T-helper 2 cell treated with Interferon-gamma antibody and Interleukin-4, amounts not matched to agents 5 μg/mL and 100 μg/mL, for 36 hours (primary cell): Measurements from ENCODE around the gene CDK3.
A peak's percentile ranks its signal among the peaks of the same experiment; 100 is the strongest.

ENCODE experiments used
- DNase-seq: peaks from one replicate; pipeline ENCODE4 v3.0.0; 2021; ENCODE audit warnings: low spot score
- H3K27ac Mint-ChIP-seq: one replicate; pipeline ENCODE4 v1.8.0; 2021; ENCODE audit warnings: mild to moderate bottlenecking, mixed read lengths
- H3K27me3 Mint-ChIP-seq: one replicate; pipeline ENCODE4 v1.8.0; 2021; ENCODE audit warnings: low read depth, mixed read lengths
- H3K36me3 Mint-ChIP-seq: one replicate; pipeline ENCODE4 v1.8.0; 2021; ENCODE audit warnings: low read depth, mixed read lengths
- H3K4me1 Mint-ChIP-seq: one replicate; pipeline ENCODE4 v1.8.0; 2021; ENCODE audit warnings: low read depth, mixed read lengths
- H3K4me3 Mint-ChIP-seq: one replicate; pipeline ENCODE4 v1.8.0; 2022; ENCODE audit warnings: mild to moderate bottlenecking, moderate library complexity, mixed read lengths
- H3K9me3 Mint-ChIP-seq: one replicate; pipeline ENCODE4 v1.8.0; 2021; ENCODE audit warnings: mixed read lengths

Gene CDK3

DNA sequence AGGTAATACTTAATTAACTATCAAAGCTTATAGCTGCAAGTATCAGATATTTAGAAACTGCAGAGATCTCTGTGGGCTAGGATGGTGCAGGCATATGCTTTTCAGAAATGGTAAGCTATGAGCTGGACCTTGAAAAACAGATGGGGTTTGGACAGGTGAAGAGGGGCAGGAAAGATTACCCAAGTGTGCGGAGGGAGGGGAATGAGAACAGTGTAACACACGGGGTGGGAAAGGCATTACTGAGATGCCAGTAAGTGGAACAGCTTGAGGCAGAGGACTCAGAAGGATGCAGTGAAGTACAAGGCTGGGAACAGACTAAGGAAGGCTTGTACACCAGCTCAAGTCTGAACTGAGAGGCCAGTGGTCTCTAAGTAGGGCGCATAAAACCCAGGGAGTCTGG lies 48.6 kb downstream of the CDK3 start:
- Mint-ChIP-seq H3K27me3 (no peaks in the 10 kb centered on the region), H3K4me1 (peaks cover 13% of the 10 kb centered on the region), H3K9me3 (no peaks in the 10 kb centered on the region), H3K4me3 (no peak overlapping the region), H3K27ac (peak overlapping the region; percentile 58), H3K36me3 (peaks cover 60% of the 10 kb centered on the region)
- DNase-seq: no peak

DNA sequence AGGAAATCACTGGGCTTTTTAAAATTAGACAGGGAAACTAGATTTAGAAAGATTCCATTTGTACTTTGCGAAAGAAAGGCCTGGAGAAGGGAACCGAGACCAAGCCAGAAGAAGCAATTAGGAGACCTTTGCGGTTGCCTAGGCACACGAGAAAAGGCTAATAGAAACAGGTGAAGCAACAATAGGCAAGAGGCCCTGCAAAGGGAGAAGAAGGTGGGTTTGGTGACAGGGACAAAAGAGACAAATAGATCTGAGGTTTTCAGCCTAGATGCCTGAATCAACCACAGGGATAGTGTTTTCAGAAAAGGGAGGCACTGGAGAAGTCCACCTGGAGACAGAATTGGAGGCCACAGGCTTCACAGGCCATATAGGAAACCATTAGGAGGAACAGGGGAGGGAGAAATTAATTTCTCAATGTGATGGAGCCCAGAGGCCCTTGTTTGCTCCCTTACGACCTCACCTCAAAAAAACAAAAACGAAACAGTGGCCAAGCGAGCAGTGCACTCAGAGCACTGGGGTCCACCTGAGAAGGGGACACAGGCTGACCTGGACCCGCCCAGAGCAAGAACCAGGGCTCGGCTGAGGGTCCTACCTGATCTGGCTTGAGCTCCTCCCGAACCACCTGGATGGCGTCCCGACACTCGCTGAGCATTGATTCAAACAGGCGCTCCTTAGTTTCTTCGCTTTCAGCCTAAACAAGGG lies 49.3 kb downstream of the CDK3 start:
- H3K36me3 Mint-ChIP-seq: peaks cover 56% of the 10 kb centered on the region

DNA sequence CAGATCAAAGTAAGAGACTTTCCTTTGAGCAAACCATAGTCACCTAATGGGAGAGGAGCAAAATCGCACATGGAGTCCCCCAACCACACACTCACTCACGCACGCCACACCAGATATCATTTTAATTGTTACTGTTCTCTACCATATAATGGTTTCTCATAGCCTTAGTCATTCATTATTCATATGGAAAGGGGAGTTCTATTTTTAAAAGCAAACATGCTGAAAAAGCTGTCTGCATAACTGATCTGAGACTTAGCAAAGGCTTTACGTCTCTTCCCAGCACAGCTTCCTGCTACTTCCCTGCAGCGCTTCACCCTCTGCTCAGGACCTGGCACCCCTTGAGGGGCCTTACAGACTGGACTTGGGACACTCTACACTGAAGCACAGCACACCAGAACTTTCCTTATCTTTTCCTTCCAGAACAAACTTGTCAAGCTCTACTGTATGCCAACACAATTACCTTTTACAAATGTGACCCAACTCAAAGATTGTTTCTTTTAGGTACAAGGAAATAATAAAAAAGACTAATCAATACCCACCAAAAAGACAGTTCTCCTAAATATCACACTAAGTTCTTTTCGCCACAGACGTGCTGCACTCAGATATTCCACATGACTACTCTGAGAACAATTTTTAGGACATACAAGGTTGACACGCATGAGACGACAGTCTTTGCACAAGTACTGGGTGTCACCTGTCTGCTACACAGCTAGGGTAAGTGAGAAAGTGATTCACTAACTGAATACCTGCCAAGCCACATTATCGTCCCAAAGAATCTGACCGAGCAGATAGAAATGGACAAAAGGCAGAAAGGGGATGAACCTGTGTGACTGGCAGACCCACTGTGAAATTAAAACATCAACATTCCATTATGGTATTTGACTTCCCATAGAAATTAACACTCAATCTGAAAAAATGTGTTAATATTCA lies 50.1 kb downstream of the CDK3 start:
- DNase-seq: no peak
- peaks cover 13% of the 10 kb centered on the region for H3K4me1 Mint-ChIP-seq
- H3K27ac Mint-ChIP-seq: no peak overlapping the region
- H3K4me3 Mint-ChIP-seq: no peak overlapping the region
- H3K36me3 Mint-ChIP-seq: peaks cover 50% of the 10 kb centered on the region
- no peaks in the 10 kb centered on the region for H3K9me3 Mint-ChIP-seq
- H3K27me3 Mint-ChIP-seq: no peaks in the 10 kb centered on the region

More for the DNA sequence above, 49.3 kb downstream of the CDK3 start:
- Mint-ChIP-seq H3K27ac (no peak overlapping the region), H3K4me3 (no peak overlapping the region), H3K27me3 (no peaks in the 10 kb centered on the region), H3K4me1 (peaks cover 13% of the 10 kb centered on the region), H3K9me3 (no peaks in the 10 kb centered on the region)
- no peak for DNase-seq

DNA sequence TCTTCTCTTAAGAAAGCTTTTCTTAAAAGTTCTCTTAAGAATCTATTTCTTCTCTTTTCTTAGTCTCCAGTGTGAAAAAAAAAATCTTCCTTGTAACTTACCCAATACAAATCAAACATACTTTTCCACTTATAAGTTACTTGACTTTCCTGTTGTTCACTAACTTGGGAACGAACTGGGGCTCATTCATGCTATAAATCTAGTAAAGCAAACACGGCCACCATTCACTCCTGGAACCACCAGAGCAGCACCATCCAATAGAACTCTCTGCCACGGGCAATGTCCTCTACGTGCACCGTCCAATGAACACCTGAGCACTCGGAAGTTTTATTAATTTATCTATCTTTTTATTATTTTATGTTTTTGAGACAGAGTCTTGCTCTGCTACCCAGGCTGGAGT lies 50.9 kb downstream of the CDK3 start:
- H3K4me1 Mint-ChIP-seq: peaks cover 13% of the 10 kb centered on the region
- no peak for DNase-seq
- H3K36me3 Mint-ChIP-seq: peaks cover 51% of the 10 kb centered on the region
- H3K4me3 Mint-ChIP-seq: no peak overlapping the region
- no peaks in the 10 kb centered on the region for H3K27me3 Mint-ChIP-seq
- H3K27ac Mint-ChIP-seq: no peak overlapping the region
- H3K9me3 Mint-ChIP-seq: no peaks in the 10 kb centered on the region

DNA sequence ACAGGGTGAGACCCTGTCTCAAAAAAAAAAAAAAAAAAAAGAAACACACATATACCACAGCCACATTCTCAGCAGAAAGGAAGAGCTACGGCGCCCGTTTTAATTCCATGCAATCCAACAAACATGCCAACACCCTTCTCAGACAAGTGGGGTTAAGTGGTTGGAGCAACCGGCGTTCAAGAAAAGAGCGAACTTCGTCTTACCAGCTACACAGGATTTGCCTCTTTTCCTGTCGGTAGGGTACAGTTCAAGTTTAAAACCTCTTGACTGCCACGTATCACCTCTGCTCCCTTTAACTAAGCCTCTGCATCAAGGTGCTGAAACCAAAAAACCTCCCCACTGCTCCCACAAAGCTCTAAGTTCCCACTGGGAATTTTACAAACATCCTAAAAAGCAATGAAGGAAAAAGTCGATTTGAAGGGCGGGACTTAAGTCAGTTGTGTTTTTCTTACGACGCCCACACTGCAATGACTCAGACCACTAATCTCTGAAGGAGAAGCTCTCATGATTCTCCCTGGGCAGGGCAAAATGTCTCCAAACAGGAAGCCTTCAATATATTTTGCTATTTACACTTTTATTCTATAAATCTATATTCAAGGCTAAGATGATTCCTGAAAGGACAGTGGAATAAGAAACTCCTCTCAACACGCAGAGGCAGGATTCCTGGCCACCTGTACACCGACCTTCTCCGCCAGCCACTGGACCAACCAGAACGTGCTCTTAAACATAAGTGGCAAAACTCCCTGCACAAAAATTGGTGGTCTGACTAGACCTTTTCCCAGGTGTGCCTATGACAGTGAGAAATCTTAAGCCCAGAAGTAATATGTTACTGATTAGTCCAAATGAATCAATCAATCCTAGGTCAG lies 52.8 kb downstream of the CDK3 start:
- Mint-ChIP-seq H3K4me3 (no peak overlapping the region), H3K9me3 (no peaks in the 10 kb centered on the region), H3K27me3 (no peaks in the 10 kb centered on the region), H3K27ac (no peak overlapping the region), H3K36me3 (peaks cover 59% of the 10 kb centered on the region), H3K4me1 (peaks cover 13% of the 10 kb centered on the region)
- DNase-seq: no peak

DNA sequence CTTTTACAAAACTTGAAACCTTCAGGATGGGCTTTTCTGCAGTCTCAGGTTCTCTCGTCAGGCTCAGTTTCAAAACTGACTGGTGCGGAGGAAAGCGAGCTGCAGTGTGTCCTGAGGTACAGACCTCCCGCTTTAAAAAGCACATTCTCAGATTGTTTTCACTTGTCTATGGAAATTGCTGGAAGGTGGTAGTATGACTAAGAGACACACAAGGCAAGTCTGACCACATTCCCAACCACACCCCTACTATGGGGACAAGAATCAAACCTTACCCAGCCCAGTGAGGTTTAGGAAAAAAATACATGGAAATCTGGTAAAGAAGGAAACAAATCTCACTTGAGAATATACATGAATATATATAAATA lies 53.4 kb downstream of the CDK3 start:
- Mint-ChIP-seq H3K36me3 (peaks cover 59% of the 10 kb centered on the region), H3K4me1 (peaks cover 11% of the 10 kb centered on the region), H3K4me3 (no peak overlapping the region), H3K27ac (no peak overlapping the region), H3K27me3 (no peaks in the 10 kb centered on the region), H3K9me3 (no peaks in the 10 kb centered on the region)
- DNase-seq: no peak
